GM12892 (cell line): ENCODE measurements around the gene BPTF.

Source experiments
- POLR2A ChIP-seq: IDR thresholded peaks from 2 replicates; pipeline ENCODE4 v1.6.1; 2011; ENCODE audit warnings: low read depth, low read length, control low read depth
- POLR2AphosphoS5 ChIP-seq: IDR thresholded peaks from 2 replicates; pipeline ENCODE4 v1.6.1; 2011; ENCODE audit warnings: low read depth, low read length, control low read depth
- TAF1 ChIP-seq: IDR thresholded peaks from 2 replicates; pipeline ENCODE4 v1.6.1; 2011; ENCODE audit warnings: low read depth, mild to moderate bottlenecking, control low read depth, low read length, borderline replicate concordance

- TF ChIP-seq POLR2AphosphoS5 = no peak
- TF ChIP-seq POLR2A = no peak
- no peak for TF ChIP-seq TAF1
These were observed 77.4 kb downstream of the BPTF start for GRCh38 chr17:67902511-67903231.
